Panc1 (cell line): ENCODE measurements around the gene PIEZO1.

Experiments
- POLR2AphosphoS5 ChIP-seq: IDR thresholded peaks from 2 replicates; pipeline ENCODE4 v1.6.1; 2012; ENCODE audit warnings: mild to moderate bottlenecking, low read depth, low read length, moderate library complexity
- SIN3A ChIP-seq: IDR thresholded peaks from 2 replicates; pipeline ENCODE4 v1.6.1; 2012; ENCODE audit warnings: low read depth, mild to moderate bottlenecking, low read length, moderate library complexity, borderline replicate concordance; ENCODE audit not compliant: insufficient read depth
- TCF7L2 ChIP-seq: IDR thresholded peaks from 2 replicates; pipeline ENCODE4 v1.6.1; 2011; ENCODE audit warnings: mild to moderate bottlenecking, low read depth, low read length, inconsistent platforms
- TF ChIP-seq, protein P1 (sequence below): fragments of 450-650 bp; IDR thresholded peaks from 2 replicates; pipeline ENCODE4 v1.5.1; 2017; ENCODE audit warnings: mild to moderate bottlenecking

DNA sequence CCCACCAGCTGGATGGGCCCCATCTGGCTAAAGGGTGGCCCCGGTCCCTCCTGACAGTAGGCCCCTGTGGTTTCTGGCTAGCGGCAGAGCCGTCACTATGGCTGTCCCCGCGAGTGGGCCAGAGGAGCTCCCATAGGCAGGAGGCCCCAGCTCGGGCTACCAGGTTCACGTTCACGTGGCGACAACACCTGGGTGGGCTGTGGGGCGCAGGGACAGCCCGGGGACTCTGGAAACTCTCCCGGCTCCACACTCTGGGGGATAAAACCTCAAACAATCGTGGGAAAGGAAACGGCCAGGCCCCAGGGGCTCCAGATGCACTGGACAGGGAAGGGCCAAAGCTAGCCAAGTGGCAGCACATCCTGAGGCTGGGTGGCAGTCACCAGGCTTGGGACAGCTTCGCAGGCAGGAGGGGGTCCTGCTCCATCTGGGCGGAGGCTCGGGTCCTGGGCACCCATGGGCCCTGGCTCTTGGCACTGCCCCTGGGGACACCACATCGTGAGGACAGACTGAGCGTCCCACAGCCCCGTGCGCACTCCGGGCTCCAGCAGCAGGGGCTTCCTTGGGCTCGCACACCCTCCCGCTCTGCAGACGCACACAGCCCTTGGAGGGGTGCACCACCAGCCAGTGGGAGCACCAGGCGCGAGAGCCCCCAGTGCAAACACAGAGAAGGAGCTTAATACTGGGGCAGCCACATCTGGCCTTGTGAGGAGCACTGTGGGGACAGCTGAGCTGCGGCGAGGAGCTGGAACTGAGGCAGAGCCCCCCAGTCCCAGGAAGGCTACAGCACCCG is 83.2 kb downstream of the PIEZO1 start:
- TF ChIP-seq, protein P1, sequence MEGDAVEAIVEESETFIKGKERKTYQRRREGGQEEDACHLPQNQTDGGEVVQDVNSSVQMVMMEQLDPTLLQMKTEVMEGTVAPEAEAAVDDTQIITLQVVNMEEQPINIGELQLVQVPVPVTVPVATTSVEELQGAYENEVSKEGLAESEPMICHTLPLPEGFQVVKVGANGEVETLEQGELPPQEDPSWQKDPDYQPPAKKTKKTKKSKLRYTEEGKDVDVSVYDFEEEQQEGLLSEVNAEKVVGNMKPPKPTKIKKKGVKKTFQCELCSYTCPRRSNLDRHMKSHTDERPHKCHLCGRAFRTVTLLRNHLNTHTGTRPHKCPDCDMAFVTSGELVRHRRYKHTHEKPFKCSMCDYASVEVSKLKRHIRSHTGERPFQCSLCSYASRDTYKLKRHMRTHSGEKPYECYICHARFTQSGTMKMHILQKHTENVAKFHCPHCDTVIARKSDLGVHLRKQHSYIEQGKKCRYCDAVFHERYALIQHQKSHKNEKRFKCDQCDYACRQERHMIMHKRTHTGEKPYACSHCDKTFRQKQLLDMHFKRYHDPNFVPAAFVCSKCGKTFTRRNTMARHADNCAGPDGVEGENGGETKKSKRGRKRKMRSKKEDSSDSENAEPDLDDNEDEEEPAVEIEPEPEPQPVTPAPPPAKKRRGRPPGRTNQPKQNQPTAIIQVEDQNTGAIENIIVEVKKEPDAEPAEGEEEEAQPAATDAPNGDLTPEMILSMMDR, result no peak
- TF ChIP-seq SIN3A (no peak), POLR2AphosphoS5 (no peak), TCF7L2 (no peak)
